WTC11 (cell line): ENCODE data around the gene HHIPL1. TPM values are rescaled to one million over a fixed set of nuclear protein-coding genes. Genes with fewer than 3 reads are reported as not detected.

Source experiments
- ATAC-seq: fragments of 200-7000 bp; cut with Tn5 transposase; 2 replicates; pipeline ENCODE4 v1.10.0; 2021; ENCODE audit warnings: mild to moderate bottlenecking, moderate library complexity
- CTCF ChIA-PET: fragments of 300-600 bp; sonication (Branson Sonifier 250); formaldehyde crosslinking; loops from one replicate; lab custom pipeline; 2021; ENCODE audit warnings: antibody characterized with exemption; lab: Charles Lee
- POLR2A ChIA-PET: fragments of 350-600 bp; sonication (Branson Sonifier 250); formaldehyde crosslinking; loops from one replicate; lab custom pipeline; 2021; ENCODE audit warnings: antibody characterized with exemption; lab: Charles Lee
- DNase-seq: peaks from one replicate; pipeline ENCODE4 v3.0.0; 2021; ENCODE audit warnings: low spot score
- H3K27ac Mint-ChIP-seq: 2 replicates; pipeline ENCODE4 v1.8.0; 2021; ENCODE audit warnings: mixed read lengths
- H3K27me3 Mint-ChIP-seq: 2 replicates; pipeline ENCODE4 v1.8.0; 2021; ENCODE audit warnings: low read depth, mild to moderate bottlenecking, moderate library complexity, mixed read lengths
- H3K36me3 Mint-ChIP-seq: 2 replicates; pipeline ENCODE4 v1.8.0; 2021; ENCODE audit warnings: mixed read lengths
- H3K4me1 Mint-ChIP-seq: 2 replicates; pipeline ENCODE4 v1.8.0; 2022; ENCODE audit warnings: mixed read lengths
- H3K4me3 Mint-ChIP-seq: 2 replicates; pipeline ENCODE4 v1.8.0; 2021; ENCODE audit warnings: mild to moderate bottlenecking, moderate library complexity, mixed read lengths
- H3K9me3 Mint-ChIP-seq: 2 replicates; pipeline ENCODE4 v1.8.0; 2021; ENCODE audit warnings: mixed read lengths
- ATF1 ChIP-seq: sonication (generic); formaldehyde crosslinking; IDR thresholded peaks from 2 replicates; pipeline ENCODE4 v1.8.1; 2023; ENCODE audit warnings: mild to moderate bottlenecking, moderate library complexity, missing genetic modification reagents
- CREB1 ChIP-seq: sonication (generic); formaldehyde crosslinking; IDR thresholded peaks from 2 replicates; pipeline ENCODE4 v1.8.0; 2023; ENCODE audit warnings: mild to moderate bottlenecking, missing genetic modification reagents
- E2F1 ChIP-seq: sonication (generic); formaldehyde crosslinking; IDR thresholded peaks from 2 replicates; pipeline ENCODE4 v1.8.0; 2022; ENCODE audit warnings: mild to moderate bottlenecking, missing genetic modification reagents
- ESRRA ChIP-seq: sonication (generic); formaldehyde crosslinking; IDR thresholded peaks from 2 replicates; pipeline ENCODE4 v1.8.1; 2022; ENCODE audit warnings: mild to moderate bottlenecking, missing genetic modification reagents, borderline replicate concordance
- ETV6 ChIP-seq: sonication (generic); formaldehyde crosslinking; IDR thresholded peaks from 2 replicates; pipeline ENCODE4 v1.8.1; 2022; ENCODE audit warnings: mild to moderate bottlenecking, missing genetic modification reagents
- JAZF1 ChIP-seq: fragments of 250-450 bp; sonication (Bioruptor Pico); IDR thresholded peaks from 2 replicates; pipeline ENCODE4 v1.9.0; 2021; ENCODE audit warnings: moderate library complexity, mild to moderate bottlenecking, inconsistent platforms
- NFE2L1 ChIP-seq: sonication (generic); formaldehyde crosslinking; IDR thresholded peaks from 2 replicates; pipeline ENCODE4 v1.8.1; 2023; ENCODE audit warnings: missing genetic modification reagents
- NFYB ChIP-seq: sonication (generic); formaldehyde crosslinking; conservative IDR thresholded peaks from 2 replicates; pipeline ENCODE4 v1.8.0; 2022; ENCODE audit warnings: low read depth, missing genetic modification reagents
- OVOL2 ChIP-seq: fragments of 250-450 bp; sonication (Bioruptor Pico); IDR thresholded peaks from 2 replicates; pipeline ENCODE4 v1.9.0; 2021; ENCODE audit warnings: mild to moderate bottlenecking, borderline replicate concordance
- RELA ChIP-seq: sonication (generic); formaldehyde crosslinking; IDR thresholded peaks from 2 replicates; pipeline ENCODE4 v1.8.1; 2022; ENCODE audit warnings: missing genetic modification reagents, mild to moderate bottlenecking, borderline replicate concordance
- RORB ChIP-seq: fragments of 250-450 bp; sonication (Bioruptor Pico); IDR thresholded peaks from 2 replicates; pipeline ENCODE4 v1.9.0; 2021; ENCODE audit warnings: mild to moderate bottlenecking
- SOX15 ChIP-seq: fragments of 250-450 bp; sonication (Bioruptor Pico); IDR thresholded peaks from 2 replicates; pipeline ENCODE4 v1.9.0; 2021; ENCODE audit warnings: mild to moderate bottlenecking
- SP1 ChIP-seq: sonication (generic); formaldehyde crosslinking; conservative IDR thresholded peaks from 2 replicates; pipeline ENCODE4 v1.8.1; 2022; ENCODE audit warnings: missing genetic modification reagents
- STAT6 ChIP-seq: sonication (generic); formaldehyde crosslinking; conservative IDR thresholded peaks from 2 replicates; pipeline ENCODE4 v1.8.1; 2023; ENCODE audit warnings: mild to moderate bottlenecking, low read depth, missing genetic modification reagents, moderate library complexity
- ZBTB43 ChIP-seq: sonication (generic); formaldehyde crosslinking; IDR thresholded peaks from 2 replicates; pipeline ENCODE4 v1.8.1; 2023; ENCODE audit warnings: mild to moderate bottlenecking, missing genetic modification reagents
- ZNF281 ChIP-seq: sonication (generic); formaldehyde crosslinking; IDR thresholded peaks from 2 replicates; pipeline ENCODE4 v1.8.0; 2023; ENCODE audit warnings: mild to moderate bottlenecking, missing genetic modification reagents
- ZNF396 ChIP-seq: fragments of 250-450 bp; sonication (Bioruptor Pico); IDR thresholded peaks from 2 replicates; pipeline ENCODE4 v1.8.0; 2021; ENCODE audit warnings: mild to moderate bottlenecking, moderate library complexity, borderline replicate concordance
- ZNF512 ChIP-seq: sonication (generic); formaldehyde crosslinking; IDR thresholded peaks from 2 replicates; pipeline ENCODE4 v1.8.1; 2022; ENCODE audit warnings: missing genetic modification reagents, borderline replicate concordance
- total RNA-seq: library from RNA; stranded (reverse); gene quantifications from 3 replicates; pipeline ENCODE4 v1.2.3, GENCODE V29; 2021

HHIPL1 gene
- total RNA-seq, 1 experiment from 2014 or later = 1.5 TPM

GRCh38 chr14:99619835-99620834 lies 24.8 kb upstream of the HHIPL1 start:
- no peak for ATAC-seq
- H3K4me3 Mint-ChIP-seq = no peak overlapping the region
- H3K36me3 Mint-ChIP-seq = no peaks in the 10 kb centered on the region
- H3K27ac Mint-ChIP-seq = no peak overlapping the region
- no peaks in the 10 kb centered on the region for H3K9me3 Mint-ChIP-seq
- no peak for TF ChIP-seq E2F1
- TF ChIP-seq CREB1 (CRISPR knock-in tag) = no peak
- no peak for TF ChIP-seq ZNF281 (CRISPR knock-in tag)
- no peak for TF ChIP-seq SP1 (CRISPR knock-in tag)
- TF ChIP-seq ZBTB43 (CRISPR knock-in tag) = no peak
- no peak for TF ChIP-seq ETV6 (CRISPR knock-in tag)
- TF ChIP-seq OVOL2 = no peak
- no peak for TF ChIP-seq ESRRA (CRISPR knock-in tag)
- no peak for TF ChIP-seq RORB (CRISPR knock-in tag)
- TF ChIP-seq JAZF1 (CRISPR knock-in tag) = no peak
- no peak for TF ChIP-seq ZNF396
- TF ChIP-seq SOX15 (CRISPR knock-in tag) = no peak
- TF ChIP-seq RELA (CRISPR knock-in tag) = no peak
- TF ChIP-seq NFYB (CRISPR knock-in tag) = no peak
- TF ChIP-seq, all 79 proteins: peak for 0
- no peak for DNase-seq
- Mint-ChIP-seq H3K4me1 (peaks cover 5% of the 10 kb centered on the region; the same call in 1 of the 2 replicates), H3K27me3 (no peaks in the 10 kb centered on the region; the same call in 1 of the 2 replicates)
- ChIA-PET CTCF (interaction anchor here (1.0 kb wide), 1 partner anchor 8 kb away, joined by 3 read pairs; no protein-coding TSS in a partner anchor), POLR2A (no interaction called here)

- ATAC-seq (no peak), DNase-seq (no peak)
- Mint-ChIP-seq H3K27me3 (no peaks in the 10 kb centered on the region; the same call in 1 of the 2 replicates), H3K36me3 (no peaks in the 10 kb centered on the region), H3K4me1 (peaks cover 10% of the 10 kb centered on the region; the same call in 1 of the 2 replicates), H3K9me3 (no peaks in the 10 kb centered on the region), H3K4me3 (no peak overlapping the region), H3K27ac (no peak overlapping the region)
- ChIA-PET POLR2A (no interaction called here), CTCF (interaction anchor here (1.2 to 2.0 kb wide), 2 partner anchors 14 to 59 kb away, joined by 6 read pairs; no protein-coding TSS in a partner anchor)
- no peak for TF ChIP-seq ATF1 (CRISPR knock-in tag)
Observed at GRCh38 chr14:99621948-99622347, 23.0 kb upstream of the HHIPL1 start.

- POLR2A ChIA-PET = no interaction called here
- no peak for ATAC-seq
- TF ChIP-seq NFE2L1 (CRISPR knock-in tag) (no peak), STAT6 (no peak), ZNF512 (CRISPR knock-in tag) (no peak), JAZF1 (CRISPR knock-in tag) (no peak)
Observed at GRCh38 chr14:99624024-99624423, 20.9 kb upstream of the HHIPL1 start.

More at GRCh38 chr14:99624024-99624423, 20.9 kb upstream of the HHIPL1 start:
- DNase-seq = no peak
- CTCF ChIA-PET = interaction anchor here (0.7 to 1.5 kb wide), 4 partner anchors 14 to 105 kb away, joined by 3 read pairs; no protein-coding TSS in a partner anchor
- no peaks in the 10 kb centered on the region for H3K36me3 Mint-ChIP-seq
- peaks cover 15% of the 10 kb centered on the region for H3K4me1 Mint-ChIP-seq
- H3K4me3 Mint-ChIP-seq = no peak overlapping the region
- H3K9me3 Mint-ChIP-seq = no peaks in the 10 kb centered on the region
- no peak overlapping the region for H3K27ac Mint-ChIP-seq
- H3K27me3 Mint-ChIP-seq = no peaks in the 10 kb centered on the region
